GM23338 (cell line): ENCODE measurements around the gene CKAP2.

Source experiments
- CTCF ChIP-seq, 2 experiments: fragments of 200-600 bp in 1 of 2; sonication (generic) in 1 of 2; conservative IDR thresholded peaks; 2 replicates each; pipeline versions ENCODE4 v1.5.1 to v1.6.1; 2016 to 2017; ENCODE audit warnings: antibody characterized with exemption in 2 of 2, low read depth in 2 of 2, mild to moderate bottlenecking in 2 of 2, moderate library complexity in 1 of 2
- EZH2phosphoT487 ChIP-seq: fragments of 200-600 bp; sonication (generic); IDR thresholded peaks from one replicate; pipeline ENCODE4 v1.8.1; 2018; ENCODE audit warnings: antibody characterized with exemption; ENCODE audit not compliant: unreplicated experiment
- NANOG ChIP-seq: IDR thresholded peaks from 2 replicates; pipeline ENCODE4 v1.6.1; 2016; ENCODE audit warnings: antibody characterized with exemption, borderline replicate concordance
- REST ChIP-seq: IDR thresholded peaks from one replicate; pipeline ENCODE4 v1.6.1; 2018; ENCODE audit warnings: antibody characterized with exemption; ENCODE audit not compliant: unreplicated experiment

- TF ChIP-seq EZH2phosphoT487 (no peak), CTCF (conservative IDR thresholded peaks at IDR 0.05; ENCODE audit: low read depth in 2 of 2) (no peak), NANOG (no peak), REST (no peak)
Measured at GRCh38 chr13:52447815-52448552, 7.3 kb upstream of the CKAP2 start.
